IMR-90 (cell line): Measurements from ENCODE around the gene CDS1. TPM values are rescaled to one million over a fixed set of nuclear protein-coding genes. Genes with fewer than 3 reads are reported as not detected.

Experiments used
- ATAC-seq: fragments of 200-7000 bp; cut with Tn5 transposase; 2 replicates; pipeline ENCODE4 v1.9.1; 2020; ENCODE audit warnings: low read depth, mild to moderate bottlenecking, moderate library complexity
- BruUV-seq: library from RNA; stranded (reverse); fragments of 400-500 nt; replicated peaks from 2 replicates; lab custom pipeline; 2021; lab: Mats Ljungman, UMichigan
- CTCF ChIA-PET: fragments of 300-600 bp; formaldehyde crosslinking; extraction: SDS; loops from one replicate; lab custom pipeline; 2021; ENCODE audit warnings: antibody characterized with exemption; lab: Yijun Ruan, JAX
- POLR2A ChIA-PET: fragments of 300-600 bp; sonication (Branson Sonifier 250); formaldehyde crosslinking; loops from one replicate; lab custom pipeline; 2022; ENCODE audit warnings: antibody characterized with exemption; ENCODE audit not compliant: unreplicated experiment; lab: Charles Lee
- DNase-seq: peaks from one replicate; pipeline ENCODE4 v3.0.0; 2013
- H2AFZ ChIP-seq: replicated peaks from 2 replicates; pipeline ENCODE3; 2013; ENCODE audit warnings: low read length, mild to moderate bottlenecking; ENCODE audit not compliant: poor library complexity
- H2AK5ac ChIP-seq: 2 replicates; pipeline ENCODE4 v1.6.1; 2013; ENCODE audit warnings: low read depth, low read length, inconsistent platforms
- H2AK9ac ChIP-seq: replicated peaks from 2 replicates; pipeline ENCODE3; 2013; ENCODE audit warnings: mild to moderate bottlenecking, low read depth, low read length, moderate library complexity; ENCODE audit not compliant: poor library complexity
- H2BK120ac ChIP-seq: 2 replicates; pipeline ENCODE4 v1.6.1; 2013; ENCODE audit warnings: low read depth, low read length, inconsistent platforms
- H2BK15ac ChIP-seq: 3 replicates; pipeline ENCODE4 v1.6.1; 2013; ENCODE audit warnings: low read depth, low read length, inconsistent platforms
- H2BK20ac ChIP-seq: 2 replicates; pipeline ENCODE4 v1.6.1; 2013; ENCODE audit warnings: low read depth, mild to moderate bottlenecking, inconsistent platforms, low read length, moderate library complexity
- H2BK5ac ChIP-seq: 2 replicates; pipeline ENCODE4 v1.6.1; 2013; ENCODE audit warnings: mild to moderate bottlenecking, low read depth, low read length, inconsistent platforms; ENCODE audit not compliant: poor library complexity, severe bottlenecking
- H3K14ac ChIP-seq: replicated peaks from 2 replicates; pipeline ENCODE4 v1.6.1; 2013; ENCODE audit warnings: low read depth, low read length, inconsistent platforms
- H3K18ac ChIP-seq: 2 replicates; pipeline ENCODE4 v1.6.1; 2013; ENCODE audit warnings: low read depth, low read length, control low read depth
- H3K23ac ChIP-seq: 2 replicates; pipeline ENCODE4 v1.6.1; 2013; ENCODE audit warnings: low read depth, low read length, inconsistent platforms
- H3K27ac ChIP-seq: 2 replicates; pipeline ENCODE4 v1.5.1; 2013; ENCODE audit warnings: mild to moderate bottlenecking, control low read depth, low read length; ENCODE audit not compliant: insufficient read depth
- H3K27me3 ChIP-seq: 2 replicates; pipeline ENCODE4 v1.6.1; 2013; ENCODE audit warnings: low read length; ENCODE audit not compliant: control insufficient read depth, insufficient read depth
- H3K36me3 ChIP-seq: 2 replicates; pipeline ENCODE4 v1.6.1; 2013; ENCODE audit warnings: low read length, mixed read lengths; ENCODE audit not compliant: control insufficient read depth, insufficient read depth
- H3K4ac ChIP-seq: 2 replicates; pipeline ENCODE4 v1.6.1; 2013; ENCODE audit warnings: low read depth, low read length, inconsistent platforms
- H3K4me1 ChIP-seq: 2 replicates; pipeline ENCODE4 v1.6.1; 2013; ENCODE audit warnings: low read length, mixed read lengths; ENCODE audit not compliant: control insufficient read depth, insufficient read depth
- H3K4me2 ChIP-seq: 2 replicates; pipeline ENCODE4 v1.6.1; 2013; ENCODE audit warnings: low read depth, mild to moderate bottlenecking, control low read depth, low read length, moderate library complexity
- H3K4me3 ChIP-seq: 2 replicates; pipeline ENCODE4 v1.5.1; 2013; ENCODE audit warnings: low read depth, mild to moderate bottlenecking, control low read depth, low read length, moderate library complexity; ENCODE audit not compliant: insufficient read depth
- H3K56ac ChIP-seq: 2 replicates; pipeline ENCODE4 v1.6.1; 2013; ENCODE audit warnings: low read length, inconsistent platforms; ENCODE audit not compliant: insufficient read depth; ENCODE audit errors: extremely low read depth
- H3K79me1 ChIP-seq, 2 experiments: 2 replicates each; pipeline ENCODE4 v1.6.1; 2013; ENCODE audit warnings: low read length in 2 of 2, inconsistent platforms in 1 of 2, low read depth in 1 of 2
- H3K9ac ChIP-seq: 2 replicates; pipeline ENCODE4 v1.6.1; 2013; ENCODE audit warnings: low read depth, low read length, control low read depth
- H3K9me1 ChIP-seq: 2 replicates; pipeline ENCODE4 v1.6.1; 2013; ENCODE audit warnings: low read length, inconsistent platforms; ENCODE audit not compliant: insufficient read depth
- H3K9me3 ChIP-seq: 2 replicates; pipeline ENCODE4 v1.6.1; 2013; ENCODE audit warnings: low read length; ENCODE audit not compliant: control insufficient read depth, insufficient read depth
- H4K20me1 ChIP-seq: 2 replicates; pipeline ENCODE4 v1.6.1; 2013; ENCODE audit warnings: low read length, inconsistent platforms; ENCODE audit not compliant: insufficient read depth
- H4K5ac ChIP-seq: 2 replicates; pipeline ENCODE4 v1.6.1; 2013; ENCODE audit warnings: mild to moderate bottlenecking, low read depth, low read length, control low read depth
- H4K8ac ChIP-seq, 2 experiments: 2 replicates each; pipeline ENCODE4 v1.6.1; 2013; ENCODE audit warnings: low read depth in 2 of 2, low read length in 2 of 2, control low read depth in 1 of 2, inconsistent platforms in 1 of 2
- H4K91ac ChIP-seq: 2 replicates; pipeline ENCODE4 v1.6.1; 2013; ENCODE audit warnings: low read depth, low read length, inconsistent platforms; ENCODE audit not compliant: insufficient read depth
- BHLHE40 ChIP-seq: fragments of 150-350 bp; IDR thresholded peaks from 2 replicates; pipeline ENCODE4 v1.6.1; 2016; ENCODE audit warnings: mild to moderate bottlenecking, low read depth, low read length
- CEBPB ChIP-seq: IDR thresholded peaks from 2 replicates; pipeline ENCODE4 v1.6.1; 2012; ENCODE audit warnings: low read depth, low read length, improper control_type of control experiment
- CHD1 ChIP-seq: IDR thresholded peaks from 2 replicates; pipeline ENCODE4 v1.6.1; 2012; ENCODE audit warnings: low read depth, low read length, improper control_type of control experiment
- FOS ChIP-seq: fragments of 150-350 bp; IDR thresholded peaks from 2 replicates; pipeline ENCODE4 v1.6.1; 2016; ENCODE audit warnings: low read depth, low read length
- MAFK ChIP-seq: IDR thresholded peaks from 2 replicates; pipeline ENCODE4 v1.6.1; 2012; ENCODE audit warnings: low read depth, low read length, improper control_type of control experiment
- MAZ ChIP-seq: IDR thresholded peaks from 2 replicates; pipeline ENCODE4 v1.6.1; 2012; ENCODE audit warnings: low read depth, mild to moderate bottlenecking, low read length, improper control_type of control experiment, moderate library complexity, borderline replicate concordance
- NFE2L2 ChIP-seq: fragments of 150-350 bp; IDR thresholded peaks from 2 replicates; pipeline ENCODE4 v1.6.1; 2016; ENCODE audit warnings: low read depth, mild to moderate bottlenecking, low read length
- WGBS, 2 experiments: methylation state at CpG; one replicate each; pipeline versions ENCODE4 v1.1.5 to v1.1.7; 2013; ENCODE audit warnings: missing lambda C conversion rate in 2 of 2; ENCODE audit not compliant: insufficient read length in 1 of 2; ENCODE audit errors: extremely low coverage in 2 of 2; 5-methylcytosine and 5-hydroxymethylcytosine counted together
- dilution Hi-C: fragments of 300-500 bp; cut with HindIII; formaldehyde crosslinking; loops from one replicate; pipeline ENCODE4 v1.14.3; 2018; ENCODE audit warnings: low sequenced_read_pairs; ENCODE audit not compliant: unreplicated experiment
- in situ Hi-C: fragments of 300-500 bp; cut with MboI; formaldehyde crosslinking; loops from 3 replicates; pipeline ENCODE4 v1.14.3; 2019; ENCODE audit warnings: low sequenced_read_pairs, inconsistent platforms, mixed read lengths
- intact Hi-C: fragments of 100-400 bp; cut with micrococcal nuclease; formaldehyde crosslinking; loops from 2 replicates; pipeline ENCODE4 v1.10.0; 2022
- polyA plus RNA-seq, 3 experiments: library from polyadenylated mRNA; depleted of rRNA; stranded (reverse); fragments of >200 nt; gene quantifications; 2 replicates each; pipeline ENCODE4 v1.2.3, GENCODE V29; 2012; ENCODE audit warnings: low replicate concordance in 1 of 3
- total RNA-seq: library from RNA; depleted of rRNA; stranded (reverse); fragments of >200 nt; gene quantifications from 2 replicates; pipeline ENCODE4 v1.2.3, GENCODE V29; 2012

CDS1 gene
- total and polyA plus RNA-seq, 2 of the 4 experiments (the other 2 are of a cell fraction), result under 0.01 to 0.02 TPM

DNA sequence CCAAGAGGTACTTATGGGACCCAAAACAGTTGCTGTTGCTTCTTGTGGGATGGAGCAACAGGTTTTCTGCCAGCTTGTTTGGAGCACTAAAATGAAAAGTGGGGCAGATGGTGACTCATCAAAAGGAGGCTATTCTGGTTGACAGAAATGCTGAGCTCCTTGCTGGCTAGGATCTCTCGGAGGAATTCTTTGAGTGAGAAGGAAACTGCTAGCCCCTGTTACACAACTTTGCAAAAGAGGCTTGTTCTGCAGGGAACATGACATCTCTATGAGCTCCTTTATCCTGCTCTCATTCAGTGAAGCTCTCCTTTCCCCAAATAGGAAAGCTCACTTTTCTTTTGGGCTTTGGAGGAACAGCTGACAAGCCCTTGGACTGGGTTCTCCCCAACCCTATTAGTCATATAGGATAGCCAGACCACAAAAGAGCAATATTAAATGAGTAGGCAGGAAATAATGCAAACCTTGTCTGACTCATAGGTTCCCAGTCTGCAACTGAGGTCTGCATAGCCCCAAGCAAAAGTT lies 108.3 kb downstream of the CDS1 start:
- POLR2A ChIA-PET, result no interaction called here
- no CpG with 5 or more reads among the region's 1 CpG for whole genome bisulfite sequencing, 2 experiments
- CTCF ChIA-PET, result interaction anchor here (0.7 to 0.9 kb wide), 2 partner anchors 54 to 194 kb away, joined by 3 read pairs; no protein-coding TSS in a partner anchor
- Histone ChIP-seq H2AK9ac (no peak overlapping the region), H4K20me1 (peaks cover 16% of the 10 kb centered on the region), H4K91ac (peak overlapping the region; percentile 1; the same call in 1 of the 2 replicates), H3K4me2 (peak overlapping the region; percentile 85), H3K79me1 (peaks cover 0 to 16% of the 10 kb centered on the region in 2 experiments; a peak in 2 of 4 replicates), H3K14ac (no peak overlapping the region), H2AFZ (peak overlapping the region; percentile 5), H3K27me3 (no peaks in the 10 kb centered on the region), H2BK20ac (peak overlapping the region; percentile 63; the same call in 1 of the 2 replicates), H3K18ac (no peak overlapping the region), H3K9me1 (peaks cover 26% of the 10 kb centered on the region), H2AK5ac (no peak overlapping the region), H2BK15ac (no peak overlapping the region), H4K8ac (0 out of 4 replicates have a peak overlapping the region, but pooled peaks of 1 of the 2 experiments have one; percentile 12), H3K56ac (no peak overlapping the region), H3K36me3 (peaks cover 27% of the 10 kb centered on the region), H2BK5ac (peak overlapping the region; percentile 52), H3K4me1 (peaks cover 14% of the 10 kb centered on the region), H3K9me3 (no peaks in the 10 kb centered on the region), H3K27ac (0 out of 2 replicates have a peak overlapping the region, but pooled peaks have one; percentile 6), H3K9ac (no peak overlapping the region), H3K4ac (0 out of 2 replicates have a peak overlapping the region, but pooled peaks have one; percentile 61), H3K4me3 (no peak overlapping the region; the same call in 1 of the 2 replicates), H4K5ac (no peak overlapping the region), H2BK120ac (peak overlapping the region; percentile 50), H3K23ac (no peak overlapping the region; the same call in 1 of the 2 replicates)
- in situ Hi-C loops, result no loop called here
- intact Hi-C loops, result loop anchor here (5.0 to 10.0 kb wide), 2 partner anchors 281 to 1214 kb away; no protein-coding TSS in a partner anchor
- DNase-seq, result peak; percentile 94
- TF ChIP-seq BHLHE40, result no peak
- TF ChIP-seq CHD1, result no peak
- TF ChIP-seq MAFK, result peak; percentile 53; the same call in 1 of the 2 replicates
- TF ChIP-seq FOS, result peak; percentile 89
- peak; percentile 14 for TF ChIP-seq CEBPB
- 0 out of 2 replicates have a peak, but pooled peaks have one; percentile 4 for TF ChIP-seq MAZ
- TF ChIP-seq NFE2L2, result peak; percentile 33; the same call in 1 of the 2 replicates
- ATAC-seq, result peak; percentile 88
- dilution Hi-C loops, result no loop called here
- BruUV-seq, result no TSS peak
